Ishikawa (cell line): ENCODE results near the gene THOP1.

Source experiments
- CEBPB ChIP-seq: IDR thresholded peaks from 2 replicates; pipeline ENCODE4 v1.6.1; 2012
- CREB1 ChIP-seq: IDR thresholded peaks from 2 replicates; pipeline ENCODE4 v1.6.1; 2012; ENCODE audit warnings: low read depth
- EGR1 ChIP-seq: IDR thresholded peaks from 2 replicates; pipeline ENCODE4 v1.6.1; 2012
- EP300 ChIP-seq: IDR thresholded peaks from 2 replicates; pipeline ENCODE4 v1.6.1; 2012; ENCODE audit warnings: borderline replicate concordance
- FOXM1 ChIP-seq: IDR thresholded peaks from 2 replicates; pipeline ENCODE4 v1.6.1; 2012; ENCODE audit warnings: low read depth, borderline replicate concordance
- NFIC ChIP-seq: IDR thresholded peaks from 2 replicates; pipeline ENCODE4 v1.6.1; 2012
- RAD21 ChIP-seq: IDR thresholded peaks from 2 replicates; pipeline ENCODE4 v1.6.1; 2012; ENCODE audit warnings: low read depth
- TAF1 ChIP-seq: IDR thresholded peaks from 2 replicates; pipeline ENCODE4 v1.6.1; 2012; ENCODE audit warnings: low read depth, mild to moderate bottlenecking
- TCF12 ChIP-seq: IDR thresholded peaks from 2 replicates; pipeline ENCODE4 v1.6.1; 2012; ENCODE audit warnings: low read depth
- TEAD4 ChIP-seq: IDR thresholded peaks from 2 replicates; pipeline ENCODE4 v1.6.1; 2012
- USF1 ChIP-seq: IDR thresholded peaks from 2 replicates; pipeline ENCODE4 v1.6.1; 2012
- YY1 ChIP-seq: IDR thresholded peaks from 2 replicates; pipeline ENCODE4 v1.6.1; 2012; ENCODE audit warnings: low read depth
- ZBTB7A ChIP-seq: IDR thresholded peaks from 2 replicates; pipeline ENCODE4 v1.6.1; 2012; ENCODE audit warnings: low read depth
- TF ChIP-seq, protein P1 (sequence below): IDR thresholded peaks from 2 replicates; pipeline ENCODE4 v1.6.1; 2012; ENCODE audit warnings: low read depth, mild to moderate bottlenecking
- TF ChIP-seq, protein P2 (sequence below): IDR thresholded peaks from 2 replicates; pipeline ENCODE4 v1.6.1; 2012

THOP1 gene

GRCh38 chr19:2783781-2784145, 1.5 kb upstream of the THOP1 start:
- TF ChIP-seq ZBTB7A, result no peak
- TF ChIP-seq, protein P1, sequence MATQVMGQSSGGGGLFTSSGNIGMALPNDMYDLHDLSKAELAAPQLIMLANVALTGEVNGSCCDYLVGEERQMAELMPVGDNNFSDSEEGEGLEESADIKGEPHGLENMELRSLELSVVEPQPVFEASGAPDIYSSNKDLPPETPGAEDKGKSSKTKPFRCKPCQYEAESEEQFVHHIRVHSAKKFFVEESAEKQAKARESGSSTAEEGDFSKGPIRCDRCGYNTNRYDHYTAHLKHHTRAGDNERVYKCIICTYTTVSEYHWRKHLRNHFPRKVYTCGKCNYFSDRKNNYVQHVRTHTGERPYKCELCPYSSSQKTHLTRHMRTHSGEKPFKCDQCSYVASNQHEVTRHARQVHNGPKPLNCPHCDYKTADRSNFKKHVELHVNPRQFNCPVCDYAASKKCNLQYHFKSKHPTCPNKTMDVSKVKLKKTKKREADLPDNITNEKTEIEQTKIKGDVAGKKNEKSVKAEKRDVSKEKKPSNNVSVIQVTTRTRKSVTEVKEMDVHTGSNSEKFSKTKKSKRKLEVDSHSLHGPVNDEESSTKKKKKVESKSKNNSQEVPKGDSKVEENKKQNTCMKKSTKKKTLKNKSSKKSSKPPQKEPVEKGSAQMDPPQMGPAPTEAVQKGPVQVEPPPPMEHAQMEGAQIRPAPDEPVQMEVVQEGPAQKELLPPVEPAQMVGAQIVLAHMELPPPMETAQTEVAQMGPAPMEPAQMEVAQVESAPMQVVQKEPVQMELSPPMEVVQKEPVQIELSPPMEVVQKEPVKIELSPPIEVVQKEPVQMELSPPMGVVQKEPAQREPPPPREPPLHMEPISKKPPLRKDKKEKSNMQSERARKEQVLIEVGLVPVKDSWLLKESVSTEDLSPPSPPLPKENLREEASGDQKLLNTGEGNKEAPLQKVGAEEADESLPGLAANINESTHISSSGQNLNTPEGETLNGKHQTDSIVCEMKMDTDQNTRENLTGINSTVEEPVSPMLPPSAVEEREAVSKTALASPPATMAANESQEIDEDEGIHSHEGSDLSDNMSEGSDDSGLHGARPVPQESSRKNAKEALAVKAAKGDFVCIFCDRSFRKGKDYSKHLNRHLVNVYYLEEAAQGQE, result no peak
- no peak for TF ChIP-seq CREB1
- TF ChIP-seq FOXM1, result no peak
- TF ChIP-seq TEAD4, result no peak
- TF ChIP-seq NFIC, result no peak
- no peak for TF ChIP-seq TAF1
- TF ChIP-seq EP300, result no peak
- TF ChIP-seq EGR1, result no peak
- TF ChIP-seq YY1, result no peak

DNA sequence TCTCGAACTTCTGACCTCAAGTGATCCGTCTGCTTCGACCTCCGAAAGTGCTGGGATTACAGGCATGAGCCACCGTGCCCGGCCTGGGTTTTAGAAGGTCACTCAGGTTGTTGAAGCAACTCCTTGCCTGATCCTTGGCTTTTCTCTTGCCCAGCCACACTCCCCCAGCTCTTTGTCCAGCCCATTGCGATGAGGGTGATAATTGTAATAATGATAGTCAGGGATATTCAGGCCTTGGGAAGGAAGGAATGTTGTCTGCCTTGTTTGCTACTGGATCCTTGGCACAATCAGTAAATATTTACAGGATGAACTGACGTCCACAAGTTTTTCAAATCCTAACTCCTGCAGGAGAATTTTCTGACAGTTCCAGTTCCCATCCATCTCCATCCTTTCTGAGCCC, 1.8 kb downstream of the THOP1 start:
- TF ChIP-seq, protein P2, sequence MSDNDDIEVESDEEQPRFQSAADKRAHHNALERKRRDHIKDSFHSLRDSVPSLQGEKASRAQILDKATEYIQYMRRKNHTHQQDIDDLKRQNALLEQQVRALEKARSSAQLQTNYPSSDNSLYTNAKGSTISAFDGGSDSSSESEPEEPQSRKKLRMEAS, result no peak
- TF ChIP-seq CREB1 (no peak), USF1 (no peak), TAF1 (no peak), TCF12 (no peak), RAD21 (no peak)
- TF ChIP-seq, protein P1, result no peak

DNA sequence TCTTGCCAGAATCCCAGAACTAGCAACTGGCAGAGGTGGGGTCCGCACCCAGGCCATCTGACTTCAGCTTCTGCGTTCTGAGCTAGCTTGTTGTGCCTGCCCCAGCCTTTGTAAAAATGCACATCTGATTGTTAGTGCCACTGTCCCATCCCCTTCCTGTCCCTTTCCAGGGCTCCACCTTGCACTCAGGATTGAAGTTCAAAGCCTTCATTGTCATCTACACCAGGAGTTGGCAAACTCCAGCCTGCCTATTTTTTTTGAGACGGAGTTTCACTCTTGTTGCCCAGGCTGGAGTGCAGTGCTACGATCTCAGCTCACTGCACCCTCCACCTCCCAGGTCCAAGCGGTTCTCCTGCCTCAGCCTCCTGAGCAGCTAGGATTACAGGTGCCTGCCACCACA, 2.9 kb downstream of the THOP1 start:
- TF ChIP-seq ZBTB7A (no peak), RAD21 (no peak), EP300 (no peak), TCF12 (no peak), EGR1 (no peak)

DNA sequence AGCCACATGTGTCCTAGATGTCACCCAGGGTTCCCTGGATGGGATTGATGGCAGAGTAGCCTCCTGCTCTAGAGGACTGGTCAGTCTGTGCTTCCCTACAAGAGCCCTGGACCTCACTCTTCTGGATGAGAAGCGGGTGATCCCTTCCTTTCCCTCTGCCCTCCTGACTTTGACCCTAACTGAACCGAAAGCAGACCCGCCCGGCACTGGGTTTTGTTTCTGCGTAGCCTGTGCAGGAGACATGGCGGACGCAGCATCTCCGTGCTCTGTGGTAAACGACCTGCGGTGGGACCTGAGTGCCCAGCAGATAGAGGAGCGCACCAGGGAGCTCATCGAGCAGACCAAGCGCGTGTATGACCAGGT, 4.9 kb downstream of the THOP1 start:
- TF ChIP-seq NFIC (no peak), EGR1 (no peak), RAD21 (no peak), CREB1 (no peak), TEAD4 (no peak), EP300 (no peak), CEBPB (no peak), TAF1 (no peak), USF1 (no peak), TCF12 (no peak), FOXM1 (no peak)
- TF ChIP-seq, protein P1, result no peak
- TF ChIP-seq, protein P2, result no peak

GRCh38 chr19:2790557-2791271, 5.4 kb downstream of the THOP1 start:
- TF ChIP-seq FOXM1 (no peak), TAF1 (no peak), CEBPB (no peak), EGR1 (no peak), YY1 (no peak), RAD21 (no peak), TEAD4 (no peak), USF1 (no peak), ZBTB7A (no peak), TCF12 (no peak), EP300 (no peak), NFIC (no peak), CREB1 (no peak)
- TF ChIP-seq, protein P1, result no peak
- TF ChIP-seq, protein P2, result no peak
